GM18498 (cell line): ENCODE data around the gene ACTL9.

Source experiments
- ATAC-seq: cut with Tn5 transposase; IDR thresholded peaks from one replicate; pipeline ENCODE4 v1.9.1; 2021; ENCODE audit warnings: mild to moderate bottlenecking, moderate library complexity; ENCODE audit not compliant: unreplicated experiment

The ACTL9 gene

DNA sequence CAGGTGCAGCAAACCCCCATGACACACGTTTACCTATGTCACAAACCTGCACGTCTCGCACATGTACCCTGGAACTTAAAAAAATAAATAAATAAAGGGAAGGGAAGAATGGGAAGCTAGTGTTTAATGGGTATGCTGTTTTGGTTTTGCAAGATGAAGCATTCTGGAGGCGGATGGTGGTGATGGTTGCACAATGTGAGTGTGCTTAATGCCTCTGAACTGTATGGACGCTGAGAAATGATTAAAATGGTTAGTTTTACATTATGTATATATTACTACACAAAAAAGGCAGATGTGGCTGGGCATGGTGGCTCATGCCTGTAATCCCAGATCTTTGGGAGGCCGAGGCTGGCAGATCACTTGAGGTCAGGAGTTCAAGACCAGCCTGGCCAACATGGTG, 50.4 kb downstream of the ACTL9 start:
- no peak for ATAC-seq
